Activated CD4-positive, alpha-beta T cell treated with anti-CD3 and anti-CD28 coated beads, Interleukin-2, Interleukin-6, amounts not matched to agents 100 ng/mL and 50 ng/mL, durations not matched to agents 16 hours and 8 hours (primary cell): ENCODE data around the gene RHOXF2B.
"Not testable (repeated sequence)": the region's sequence is repeated elsewhere in the genome, so short reads cannot be mapped to it uniquely, and the experiment has no call there.

Experiments used
- DNase-seq: peaks from one replicate; pipeline ENCODE4 v3.0.0-alpha.2; 2020

RHOXF2B gene

DNA sequence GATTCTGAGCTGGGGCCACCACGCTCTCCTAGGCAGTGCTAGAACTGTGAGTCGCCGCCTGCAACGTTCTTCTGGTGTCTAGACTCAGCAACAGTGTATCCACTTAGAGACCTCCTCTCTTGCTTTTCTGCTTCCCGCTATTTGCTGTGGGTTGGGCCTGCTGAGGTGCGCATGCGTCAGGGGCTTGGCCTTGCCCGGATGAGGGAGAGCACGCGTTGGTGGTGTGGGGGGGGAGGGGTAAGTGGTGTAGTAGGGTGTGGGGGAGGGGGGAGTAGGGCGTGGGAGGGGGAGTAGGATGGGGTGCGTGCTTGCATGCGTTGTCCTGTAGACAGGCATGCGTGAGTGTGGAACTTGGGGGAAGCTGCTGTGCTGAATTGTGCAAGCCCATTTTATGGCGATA is at the start of gene RHOXF2B:
TSS of gene RHOXF2B (minus strand) at position 101 of the 400 bp plus-strand sequence. CDS start 138 bp downstream, outside the sequence.
- DNase-seq, result not testable (repeated sequence)

DNA sequence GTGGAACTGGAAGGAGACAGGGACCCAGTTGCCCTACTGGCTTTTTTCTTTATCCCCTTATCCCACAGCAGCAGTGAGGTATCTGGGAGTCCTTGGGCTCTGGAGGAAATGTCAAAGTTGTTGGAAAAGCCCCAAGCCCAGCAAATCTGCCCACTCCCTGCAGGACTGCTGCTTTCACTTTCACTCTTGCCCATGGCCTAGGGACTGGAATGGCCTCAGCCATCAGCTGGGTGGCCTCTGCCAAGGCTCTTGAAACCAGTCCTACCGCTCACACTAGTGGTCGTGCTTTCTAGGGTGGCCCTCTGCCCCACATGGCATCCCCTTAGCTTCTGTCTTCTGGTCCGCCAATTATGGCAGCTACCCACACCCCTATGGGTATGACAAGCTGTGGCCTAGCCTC is 48.0 kb upstream of the RHOXF2B start:
- DNase-seq, result no peak

DNA sequence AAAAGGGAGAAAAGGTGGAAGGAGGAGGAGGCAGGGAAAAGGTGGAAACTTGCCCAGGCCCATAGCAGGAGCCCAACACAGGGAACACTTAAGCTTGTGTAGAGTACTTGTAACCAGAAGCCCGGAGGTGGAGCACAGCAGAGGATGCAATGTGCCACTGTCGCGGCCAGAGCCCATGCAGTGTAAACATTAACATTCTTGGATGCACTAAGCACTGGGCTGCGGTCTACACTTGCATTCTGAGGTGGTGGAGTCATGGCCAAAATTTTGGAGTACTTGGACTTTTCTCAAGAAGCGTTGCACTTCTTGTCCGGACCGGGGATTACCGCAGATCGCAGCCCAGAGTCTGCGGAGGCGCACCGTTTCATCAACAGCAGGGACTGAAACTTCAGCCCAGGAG is 42.7 kb upstream of the RHOXF2B start:
- no peak for DNase-seq

DNA sequence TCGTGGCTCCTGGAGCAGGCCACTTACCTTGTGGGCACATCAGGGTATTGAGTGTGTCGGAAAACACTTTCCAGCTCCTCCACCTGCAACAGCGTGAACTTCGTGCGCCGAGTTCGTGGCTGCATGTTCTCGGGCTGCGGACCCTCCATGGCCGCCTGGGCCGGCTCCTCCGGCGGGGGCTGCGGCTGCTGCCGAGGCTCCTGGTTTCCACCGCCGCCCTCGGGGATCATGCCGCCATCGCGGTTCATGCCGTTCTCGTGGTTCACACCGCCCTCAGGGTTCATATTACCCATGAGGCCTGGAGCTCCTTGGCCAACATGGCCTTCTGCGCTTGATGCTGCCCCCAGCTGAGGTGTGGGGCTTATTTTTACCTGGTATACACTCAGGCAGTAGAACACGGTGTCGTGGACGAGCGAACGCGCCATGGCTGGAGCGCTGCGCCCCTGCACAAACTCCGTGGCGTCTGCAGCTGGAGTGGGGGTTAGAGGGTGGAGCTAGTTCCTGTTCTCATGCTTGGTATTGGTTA is 38.0 kb upstream of the RHOXF2B start, which contains the start of gene RHOXF1:
TSS of gene RHOXF1 (minus strand) at position 476 of the 526 bp plus-strand sequence. CDS start at position 425, 51 bp downstream.
- no peak for DNase-seq

DNA sequence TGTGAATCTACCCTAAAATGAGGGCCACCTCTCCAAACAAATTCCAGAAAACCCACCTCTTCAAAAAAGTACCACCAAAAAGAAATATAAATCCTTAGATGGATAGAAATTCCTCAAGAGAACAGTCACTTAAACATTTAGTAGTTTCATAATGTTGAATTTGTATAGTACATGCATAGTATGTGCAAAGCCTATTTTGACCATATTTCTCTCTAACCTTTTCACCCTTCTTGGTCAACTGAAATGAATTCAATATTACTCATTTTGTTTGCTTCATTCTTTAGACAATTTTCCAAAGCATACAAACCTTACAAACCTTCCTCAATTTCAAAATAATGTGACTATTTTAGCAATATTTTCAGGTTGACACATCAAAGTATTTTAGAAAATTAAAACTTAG is 34.1 kb upstream of the RHOXF2B start:
- no peak for DNase-seq

DNA sequence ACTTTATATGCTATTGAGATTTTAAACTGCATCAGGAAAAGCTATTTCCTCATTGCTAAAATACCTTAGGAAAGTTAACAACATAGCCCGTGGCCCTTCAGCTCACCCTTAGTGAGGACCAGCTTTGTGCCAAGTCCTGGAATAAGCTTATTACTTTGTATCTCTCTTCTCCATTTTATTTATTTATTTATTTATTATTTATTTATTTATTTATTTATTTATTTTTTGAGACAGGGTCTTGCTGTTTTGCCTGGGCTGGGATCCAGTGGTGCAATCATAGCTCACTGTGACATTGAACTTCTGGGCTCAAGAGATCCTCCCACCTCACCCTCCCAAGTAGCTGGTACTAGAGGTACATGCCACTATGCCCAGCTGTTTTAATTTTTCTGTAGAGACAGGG is 31.9 kb upstream of the RHOXF2B start:
- DNase-seq, result no peak

DNA sequence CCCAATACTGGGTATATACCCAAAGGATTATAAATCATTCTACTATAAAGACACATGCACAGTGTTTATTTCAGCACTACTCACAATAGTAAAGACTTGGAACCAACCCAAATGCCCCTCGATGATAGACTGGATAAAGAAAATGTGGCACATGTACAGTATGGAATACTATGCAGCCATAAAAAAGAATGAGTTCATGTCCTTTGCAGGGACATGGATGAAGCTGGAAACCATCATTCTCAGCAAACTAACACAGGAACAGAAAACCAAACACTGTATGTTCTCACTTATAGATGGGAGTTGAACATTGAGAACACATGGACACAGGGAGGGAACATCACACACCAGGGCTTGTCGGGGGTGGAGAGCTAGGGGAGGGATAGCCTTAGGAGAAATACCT is 27.2 kb upstream of the RHOXF2B start:
- DNase-seq, result not testable (repeated sequence)

DNA sequence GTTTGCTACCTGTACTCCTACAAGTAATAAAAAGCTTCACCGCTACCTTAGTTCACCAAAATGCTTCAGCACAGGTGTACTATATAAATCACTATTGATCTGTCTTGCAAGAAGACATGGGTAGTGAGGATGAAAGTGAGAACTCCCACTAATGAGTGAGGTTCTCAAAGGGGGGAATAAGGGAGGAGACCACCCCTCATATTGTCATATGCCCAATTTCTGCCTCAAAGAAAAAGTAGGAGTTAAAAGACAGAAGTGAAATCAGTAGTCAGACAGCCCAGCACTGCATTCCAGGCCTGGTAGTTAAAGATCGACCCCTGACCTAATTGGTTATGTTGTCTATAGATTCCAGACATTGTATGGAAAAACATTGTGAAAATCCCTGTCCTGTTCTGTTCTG is 23.6 kb upstream of the RHOXF2B start:
- not testable (repeated sequence) for DNase-seq

DNA sequence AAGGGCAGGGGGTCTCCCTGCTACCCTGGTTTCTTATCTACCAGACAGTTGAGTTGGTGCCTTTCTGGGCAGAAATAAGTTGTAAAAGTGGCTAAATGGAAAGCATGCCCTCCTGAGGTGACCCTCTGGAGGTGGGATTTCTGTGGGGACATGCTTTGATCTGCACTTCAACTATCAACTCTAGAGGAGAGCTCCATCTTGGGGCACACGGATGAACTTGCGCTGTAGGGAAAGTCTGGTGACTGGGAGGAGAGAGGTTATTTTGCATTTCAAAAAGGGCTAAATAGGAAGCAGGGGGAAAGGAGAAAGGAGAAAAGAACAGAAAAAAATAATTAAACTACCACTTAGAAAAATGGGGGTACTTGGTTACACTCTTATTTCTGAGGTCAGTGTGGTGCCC is 12.7 kb upstream of the RHOXF2B start:
- DNase-seq, result no peak

DNA sequence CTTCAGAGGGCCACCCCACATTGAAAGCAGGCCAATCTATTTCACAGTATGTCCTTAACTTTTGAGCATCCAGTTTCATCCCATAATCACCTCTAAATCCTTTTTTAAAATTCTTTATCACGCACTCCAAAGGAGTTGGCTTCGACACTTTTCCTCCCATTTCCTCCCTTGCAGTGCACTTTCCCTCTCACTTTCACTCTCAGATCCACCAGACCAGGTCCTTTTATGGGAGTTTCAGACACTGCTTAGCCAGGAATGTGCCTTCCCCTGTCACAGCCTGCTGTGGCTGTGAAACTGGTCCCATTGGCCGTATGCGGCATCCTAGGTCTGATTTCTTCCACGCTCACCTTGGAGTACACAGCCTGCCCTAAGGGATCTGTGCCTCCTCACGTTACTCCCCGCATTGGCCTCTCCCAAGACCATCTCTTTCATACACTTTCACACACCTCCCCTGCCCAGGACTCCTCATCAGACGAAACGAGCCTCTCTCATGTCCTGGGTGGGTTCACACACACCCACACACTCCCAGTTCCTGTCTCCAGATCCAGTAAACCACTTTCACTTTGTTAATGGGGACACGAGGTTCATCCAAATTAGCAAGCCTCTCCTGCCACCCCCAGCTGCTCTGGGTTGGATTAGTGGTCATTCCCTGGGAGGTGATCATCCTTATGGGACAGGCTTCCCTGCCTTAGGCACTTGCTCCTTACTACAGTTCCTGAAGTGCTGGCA is 10.0 kb upstream of the RHOXF2B start:
- DNase-seq, result no peak

DNA sequence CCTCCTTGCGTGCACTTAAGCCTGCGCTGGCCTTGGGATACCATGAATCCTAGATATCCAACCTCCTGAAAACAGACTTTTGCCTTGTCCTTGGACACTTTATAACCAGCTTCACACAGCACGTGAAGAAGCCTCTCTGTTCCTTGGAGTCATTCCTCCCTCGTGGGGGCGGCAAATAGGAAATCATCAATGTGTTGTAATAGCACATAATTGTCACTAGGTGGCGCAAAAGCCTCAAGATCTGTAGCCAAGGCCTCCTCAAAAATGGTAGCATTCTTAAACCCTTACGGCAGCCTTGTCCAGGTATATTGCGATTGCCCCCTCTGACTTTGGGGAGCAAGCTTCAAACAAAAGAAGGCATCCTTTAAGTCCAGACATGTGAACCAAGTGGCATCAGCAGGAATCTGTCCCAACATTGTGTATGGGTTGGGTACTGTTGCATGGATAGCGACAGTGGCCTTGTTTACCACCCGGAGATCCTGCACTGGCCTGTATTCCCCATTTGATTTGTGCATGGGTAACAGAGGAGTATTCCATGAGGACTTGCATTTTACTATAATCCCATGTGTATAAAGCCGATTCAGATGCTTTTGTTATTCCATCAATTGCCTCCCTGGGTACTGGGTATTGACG is 8.2 kb upstream of the RHOXF2B start:
- DNase-seq, result not testable (repeated sequence)

DNA sequence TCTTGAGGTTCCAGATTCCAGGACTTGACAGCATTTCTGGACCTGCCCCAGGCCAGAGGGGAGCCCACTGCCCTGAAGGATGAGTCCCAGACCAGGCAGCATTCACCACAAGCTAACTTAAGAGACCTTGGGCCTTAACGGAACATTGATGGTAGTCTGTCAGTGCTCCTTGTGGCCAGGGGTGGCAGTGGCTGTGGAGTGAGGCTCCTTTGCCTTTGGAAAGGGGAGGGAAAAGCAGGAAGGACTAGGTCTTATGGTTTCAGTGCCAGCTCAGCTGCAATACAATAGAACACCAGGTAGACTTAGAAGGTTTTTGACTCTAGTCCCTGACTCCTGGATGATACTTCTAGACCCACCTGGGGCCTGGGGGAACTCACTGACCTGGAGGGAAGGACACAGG is 11.3 kb downstream of the RHOXF2B start:
- not testable (repeated sequence) for DNase-seq

DNA sequence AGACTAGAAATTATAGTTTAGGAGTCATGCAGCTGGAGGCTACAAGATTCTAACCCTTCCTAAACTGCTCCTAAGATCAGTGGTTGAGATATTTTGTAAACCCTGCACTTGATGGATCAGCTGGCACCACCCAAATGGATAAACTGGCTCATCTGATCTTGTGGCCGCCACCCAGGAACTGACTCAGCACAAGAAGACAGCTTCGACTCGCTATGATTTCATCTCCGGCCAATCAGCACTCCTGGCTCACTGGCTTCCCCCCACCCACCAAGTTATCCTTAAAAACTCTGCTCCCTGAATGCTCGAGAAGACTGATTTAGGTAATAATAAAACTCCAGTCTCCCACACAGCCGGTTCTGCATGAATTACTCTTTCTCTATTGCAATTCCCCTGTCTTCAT is 34.8 kb downstream of the RHOXF2B start:
- DNase-seq, result not testable (repeated sequence)

DNA sequence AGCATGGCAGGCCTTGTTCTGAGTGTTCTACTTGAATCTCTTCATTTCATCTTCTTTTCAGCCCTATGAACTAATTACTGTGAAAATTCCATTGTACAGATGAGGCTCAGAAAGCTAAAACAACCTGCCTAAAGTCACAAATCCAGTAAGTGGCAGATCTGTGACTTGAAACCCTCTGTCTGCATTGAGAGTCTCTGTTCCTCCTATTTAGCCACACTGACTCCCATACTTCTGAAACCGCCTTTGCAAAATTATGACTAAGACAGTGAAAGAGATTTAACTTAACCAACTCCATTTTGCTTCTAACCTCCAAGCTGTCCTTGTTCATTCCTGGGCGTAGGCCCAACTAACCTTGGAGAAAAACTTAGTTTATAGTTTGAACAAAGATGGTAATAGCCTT is 35.2 kb downstream of the RHOXF2B start:
- not testable (repeated sequence) for DNase-seq

DNA sequence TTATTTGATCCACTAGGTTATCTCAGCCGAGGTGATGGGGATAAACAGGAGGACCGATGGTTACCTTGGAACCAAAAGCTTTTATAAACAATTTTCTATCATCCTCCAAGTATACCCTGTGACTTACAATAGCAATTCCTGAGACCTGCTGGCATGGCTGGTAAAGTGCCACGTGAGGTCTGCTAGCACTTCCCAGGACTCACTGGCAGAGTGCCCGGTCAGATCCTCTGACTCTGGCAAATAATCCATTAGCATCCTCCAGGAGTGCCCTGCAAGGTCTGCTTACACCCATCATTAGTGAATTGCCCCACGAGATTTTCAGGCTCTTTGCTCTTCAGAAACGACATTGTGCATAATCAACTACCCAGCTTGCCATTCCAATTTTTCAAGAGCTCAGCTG is 37.3 kb downstream of the RHOXF2B start:
- not testable (repeated sequence) for DNase-seq

DNA sequence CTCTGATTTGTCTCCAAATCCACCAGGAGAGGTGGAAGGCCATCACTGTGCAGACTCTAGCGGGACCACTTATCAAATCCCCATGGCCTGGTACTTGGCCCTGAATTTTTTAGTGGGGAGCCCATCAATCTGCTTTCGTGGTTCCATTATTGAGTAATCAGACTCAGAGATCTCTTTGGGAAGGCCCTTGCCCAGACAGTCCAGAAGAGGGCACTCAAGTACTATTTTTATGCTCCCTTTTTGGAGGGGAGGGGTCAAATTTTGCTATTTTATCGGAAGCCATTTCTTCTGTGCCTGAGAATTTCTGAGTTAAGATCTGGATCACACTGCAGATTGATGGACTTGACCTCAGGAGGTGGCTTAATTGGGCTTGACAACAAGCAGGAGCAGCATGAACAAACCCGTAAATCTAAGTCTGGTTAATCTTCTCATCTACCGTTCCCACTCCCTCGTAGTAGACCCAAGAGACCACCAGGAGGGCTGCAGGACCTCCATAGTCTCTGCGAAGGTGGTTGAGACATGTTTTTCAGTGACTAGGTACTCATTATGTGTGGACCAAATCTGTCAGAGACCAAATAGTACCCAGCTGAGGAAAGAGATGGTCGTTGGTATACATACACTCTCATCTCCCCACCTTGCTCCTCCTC is 38.3 kb downstream of the RHOXF2B start:
- not testable (repeated sequence) for DNase-seq

DNA sequence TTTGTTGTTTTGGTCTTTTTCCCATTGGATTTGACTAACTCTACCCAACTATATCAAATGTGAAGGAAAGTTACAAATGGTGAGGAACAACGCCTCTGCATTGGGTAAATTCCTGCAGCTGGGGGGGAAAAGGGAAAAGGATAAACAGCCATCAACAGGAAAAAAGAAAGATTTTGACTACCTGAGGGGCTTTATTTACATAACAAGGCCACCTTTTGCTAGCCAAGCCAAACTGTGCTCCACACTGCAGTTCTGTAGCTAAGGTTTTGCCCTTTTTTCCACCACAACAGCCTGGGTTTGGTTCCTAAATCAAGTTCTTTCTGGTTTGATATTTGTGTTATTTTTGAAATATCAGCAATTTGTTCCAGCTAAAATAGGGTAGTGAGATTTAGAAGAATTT is 40.8 kb downstream of the RHOXF2B start:
- no peak for DNase-seq

DNA sequence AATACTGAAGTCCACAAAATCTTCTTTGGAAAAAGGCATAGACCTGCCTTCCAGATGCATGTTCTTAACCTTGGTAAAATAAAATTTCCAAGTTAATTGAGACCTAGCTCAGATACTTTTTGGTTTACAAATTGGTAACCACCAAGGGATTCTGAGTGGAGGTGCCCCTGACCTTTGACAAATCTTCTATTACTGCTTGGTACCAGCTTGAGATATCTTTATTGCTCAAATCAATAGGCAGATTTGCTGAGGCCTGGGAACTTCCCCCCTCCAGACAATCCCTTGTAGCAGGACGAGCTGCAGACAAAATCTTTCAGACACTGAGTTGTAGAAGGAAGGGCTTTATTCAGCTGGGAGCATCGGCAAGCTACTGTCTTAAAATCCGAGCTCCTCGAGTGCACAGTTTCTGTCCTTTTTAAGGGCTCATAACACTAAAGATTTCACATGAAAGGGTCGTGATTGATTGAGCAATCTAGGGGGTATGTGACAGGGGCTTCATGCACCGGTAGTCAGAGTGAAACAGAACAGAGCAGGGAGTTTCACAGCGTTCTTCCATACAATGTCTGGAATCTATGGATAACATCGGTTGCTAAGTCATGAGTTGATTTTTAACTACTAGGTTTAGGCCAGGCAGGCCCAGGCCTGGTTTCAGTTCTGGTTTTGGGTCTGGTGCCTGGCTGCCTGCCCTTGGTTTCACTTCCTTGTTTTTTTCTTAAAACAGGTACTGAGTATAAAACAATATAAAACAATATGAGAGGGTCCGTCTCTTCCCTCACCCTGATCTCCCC is 41.8 kb downstream of the RHOXF2B start:
- not testable (repeated sequence) for DNase-seq

DNA sequence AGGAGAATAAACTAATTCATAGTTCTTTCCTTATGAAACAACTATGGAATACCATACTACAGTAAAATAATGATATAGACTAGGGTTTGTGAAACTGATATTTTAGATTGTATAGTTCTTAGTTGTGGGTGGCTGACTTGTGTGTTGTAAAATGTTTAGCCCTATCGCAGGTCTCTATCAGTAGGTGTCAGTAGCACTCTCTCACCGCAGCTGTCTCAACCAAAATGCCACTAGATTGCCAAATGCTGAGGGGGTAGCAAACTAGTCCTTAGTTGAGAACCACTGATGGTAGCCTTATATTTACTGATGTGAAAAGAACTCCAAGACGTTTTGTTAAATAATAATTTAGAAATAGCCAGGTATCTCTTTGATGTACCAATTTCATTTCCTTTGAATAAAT is 48.1 kb downstream of the RHOXF2B start:
- DNase-seq, result no peak

DNA sequence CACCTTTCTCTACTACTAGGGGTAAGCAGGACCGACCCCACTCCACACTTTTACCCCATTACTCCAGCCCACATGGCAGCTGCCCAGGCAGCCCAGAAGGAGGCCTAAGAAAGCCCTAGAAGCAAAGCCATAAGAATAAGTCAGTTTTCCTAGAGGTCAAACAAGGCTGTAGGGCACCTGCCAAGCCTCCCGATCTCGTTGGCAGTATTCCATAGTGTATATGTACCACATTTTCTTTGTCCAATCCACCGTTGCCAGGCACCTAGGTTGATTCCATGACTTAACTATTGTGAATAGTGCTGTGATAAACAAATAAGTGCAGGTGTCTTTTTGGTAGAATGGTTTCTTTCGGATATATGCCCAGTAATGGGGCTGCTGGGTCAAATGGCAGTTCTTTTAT is 54.2 kb downstream of the RHOXF2B start:
- no peak for DNase-seq

DNA sequence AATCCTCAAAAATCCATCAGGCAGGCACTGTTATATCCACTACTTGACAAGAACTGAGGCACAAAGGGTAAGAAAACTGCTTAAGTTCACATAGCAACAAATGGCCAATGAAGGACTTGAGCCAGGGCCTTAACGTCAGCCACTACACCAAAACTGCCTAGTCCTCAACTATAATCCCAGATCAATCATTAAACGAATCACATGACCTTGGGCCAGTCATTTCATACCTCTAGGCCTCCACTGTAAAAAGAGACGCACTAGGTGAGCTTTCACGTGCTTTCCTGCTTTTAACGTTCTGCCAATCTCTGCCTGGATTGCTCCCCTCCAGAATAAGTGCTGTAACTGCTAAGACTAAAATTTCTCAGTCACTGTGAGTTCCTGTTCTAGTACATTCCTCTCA is 54.7 kb downstream of the RHOXF2B start:
- DNase-seq, result no peak
